Neural cell (in vitro differentiated cells): Measurements from ENCODE around the gene TM9SF4. TPM values are rescaled to one million over a fixed set of nuclear protein-coding genes. Genes with fewer than 3 reads are reported as not detected.

ENCODE experiments used
- H2AFZ ChIP-seq: fragments of 200-600, 300-800 bp; sonication (generic), shearing (Covaris generic); 2 replicates; pipeline ENCODE4 v1.6.0; 2014; ENCODE audit warnings: low read depth, mild to moderate bottlenecking, antibody characterized with exemption, low read length, moderate library complexity
- H3F3A ChIP-seq: fragments of 200-600 bp; shearing (Covaris generic); 2 replicates; pipeline ENCODE4 v1.6.1; 2016; ENCODE audit warnings: mild to moderate bottlenecking, moderate library complexity, mixed read lengths, antibody characterized with exemption, low read length; ENCODE audit not compliant: insufficient read depth, poor library complexity, severe bottlenecking
- H3K27ac ChIP-seq: fragments of 200-600, 300-800 bp; sonication (generic), shearing (Covaris generic); 2 replicates; pipeline ENCODE4 v1.5.1; 2014; ENCODE audit warnings: mild to moderate bottlenecking, low read length, moderate library complexity
- H3K27me3 ChIP-seq: fragments of 300-800, 200-600 bp; sonication (generic), shearing (Covaris generic); 2 replicates; pipeline ENCODE4 v1.6.0; 2014; ENCODE audit warnings: mild to moderate bottlenecking, low read depth, low read length, moderate library complexity; ENCODE audit not compliant: insufficient read depth
- H3K36me3 ChIP-seq: fragments of 300-800, 200-600 bp; sonication (generic), shearing (Covaris generic); 2 replicates; pipeline ENCODE4 v1.5.1; 2014; ENCODE audit warnings: mild to moderate bottlenecking, antibody characterized with exemption, low read length, moderate library complexity; ENCODE audit not compliant: insufficient read depth
- H3K4me2 ChIP-seq: fragments of 300-800, 200-600 bp; sonication (generic), shearing (Covaris generic); 2 replicates; pipeline ENCODE4 v1.6.0; 2014; ENCODE audit warnings: mild to moderate bottlenecking, low read length
- H3K4me3 ChIP-seq: fragments of 300-800, 200-600 bp; sonication (generic), shearing (Covaris generic); 2 replicates; pipeline ENCODE4 v1.5.1; 2014; ENCODE audit warnings: mild to moderate bottlenecking, low read length, moderate library complexity
- H3K79me2 ChIP-seq: fragments of 200-600 bp; shearing (Covaris generic); replicated peaks from 2 replicates; pipeline ENCODE4 v1.6.0; 2014; ENCODE audit warnings: mild to moderate bottlenecking, low read length, moderate library complexity; ENCODE audit not compliant: insufficient read depth
- H3K9ac ChIP-seq: fragments of 300-800, 200-600 bp; sonication (generic), shearing (Covaris generic); 2 replicates; pipeline ENCODE4 v1.6.1; 2016; ENCODE audit warnings: mild to moderate bottlenecking, low read length, mixed read lengths
- H3K9me2 ChIP-seq: fragments of 200-600 bp; shearing (Covaris generic); 2 replicates; pipeline ENCODE4 v1.6.1; 2016; ENCODE audit warnings: mild to moderate bottlenecking, low read length, mixed read lengths; ENCODE audit not compliant: insufficient read depth
- H3K9me3 ChIP-seq: fragments of 200-600, 300-800 bp; sonication (generic), shearing (Covaris generic); 2 replicates; pipeline ENCODE4 v1.6.1; 2016; ENCODE audit warnings: mild to moderate bottlenecking, mixed run types, low read length, moderate library complexity, mixed read lengths
- H4K20me1 ChIP-seq: fragments of 200-600 bp; shearing (Covaris generic); 2 replicates; pipeline ENCODE4 v1.6.1; 2016; ENCODE audit warnings: mild to moderate bottlenecking, mixed run types; ENCODE audit not compliant: insufficient read depth
- CTCF ChIP-seq: fragments of 450-650 bp; IDR thresholded peaks from 2 replicates; pipeline ENCODE4 v1.5.1; 2014; ENCODE audit warnings: antibody characterized with exemption, mild to moderate bottlenecking, moderate library complexity; ENCODE audit not compliant: poor library complexity, severe bottlenecking
- EP300 ChIP-seq: fragments of 450-650 bp; conservative IDR thresholded peaks from 2 replicates; pipeline ENCODE4 v1.6.1; 2014; ENCODE audit warnings: antibody characterized with exemption, mild to moderate bottlenecking, moderate library complexity; ENCODE audit not compliant: poor library complexity, severe bottlenecking
- MXI1 ChIP-seq: fragments of 450-650 bp; conservative IDR thresholded peaks from 2 replicates; pipeline ENCODE4 v1.6.1; 2014; ENCODE audit warnings: antibody characterized with exemption, mild to moderate bottlenecking; ENCODE audit not compliant: poor library complexity, severe bottlenecking
- POLR2AphosphoS5 ChIP-seq: IDR thresholded peaks from 2 replicates; pipeline ENCODE4 v1.6.1; 2012
- RAD21 ChIP-seq: fragments of 450-650 bp; conservative IDR thresholded peaks from 2 replicates; pipeline ENCODE4 v1.6.1; 2014; ENCODE audit warnings: antibody characterized with exemption, mild to moderate bottlenecking, moderate library complexity
- REST ChIP-seq: IDR thresholded peaks from 2 replicates; pipeline ENCODE4 v1.6.1; 2012; ENCODE audit warnings: borderline replicate concordance
- SMC3 ChIP-seq: fragments of 450-650 bp; conservative IDR thresholded peaks from 2 replicates; pipeline ENCODE4 v1.6.1; 2014; ENCODE audit warnings: antibody characterized with exemption, mild to moderate bottlenecking, moderate library complexity; ENCODE audit not compliant: poor library complexity
- TAF1 ChIP-seq: IDR thresholded peaks from 2 replicates; pipeline ENCODE4 v1.6.1; 2012; ENCODE audit warnings: low read depth
- polyA plus RNA-seq: library from polyadenylated mRNA; depleted of rRNA; stranded (reverse); fragments of >200 nt; gene quantifications from 2 replicates; pipeline ENCODE4 v1.2.3, GENCODE V29; 2014

The TM9SF4 gene
- polyA plus RNA-seq, 1 donor from 2014 or later: 18.3 TPM

GRCh38 chr20:32189691-32190615 is 80.4 kb downstream of the TM9SF4 start:
- Histone ChIP-seq H3K9me2 (no peaks in the 10 kb centered on the region), H3K79me2 (no peaks in the 10 kb centered on the region), H4K20me1 (no peaks in the 10 kb centered on the region), H3K9me3 (no peaks in the 10 kb centered on the region), H3K4me3 (peak overlapping the region; percentile 67), H3K27ac (peak overlapping the region; percentile 47), H3K9ac (peak overlapping the region; percentile 70), H3K4me2 (peak overlapping the region; percentile 40), H3K36me3 (no peaks in the 10 kb centered on the region), H3K27me3 (no peaks in the 10 kb centered on the region), H3F3A (no peaks in the 10 kb centered on the region), H2AFZ (peak overlapping the region; percentile 8)
- no peak for TF ChIP-seq EP300
- peak; percentile 36 for TF ChIP-seq REST
- TF ChIP-seq POLR2AphosphoS5: peak; percentile 48
- TF ChIP-seq SMC3: no peak
- TF ChIP-seq MXI1: peak; percentile 25
- TF ChIP-seq CTCF: no peak
- TF ChIP-seq TAF1: peak; percentile 48

GRCh38 chr20:32190616-32191415 is 81.3 kb downstream of the TM9SF4 start:
- no peaks in the 10 kb centered on the region for H3F3A ChIP-seq
- no peaks in the 10 kb centered on the region for H3K27me3 ChIP-seq
- H3K9me3 ChIP-seq: no peaks in the 10 kb centered on the region
- H3K9ac ChIP-seq: peak overlapping the region; percentile 70
- no peaks in the 10 kb centered on the region for H3K79me2 ChIP-seq
- H3K4me3 ChIP-seq: peak overlapping the region; percentile 67
- H3K27ac ChIP-seq: no peak overlapping the region
- no peak overlapping the region for H2AFZ ChIP-seq
- no peaks in the 10 kb centered on the region for H3K9me2 ChIP-seq
- H3K4me2 ChIP-seq: peak overlapping the region; percentile 3
- no peaks in the 10 kb centered on the region for H4K20me1 ChIP-seq
- TF ChIP-seq RAD21: no peak
- peak; percentile 16 for TF ChIP-seq REST
- H3K36me3 ChIP-seq: no peaks in the 10 kb centered on the region
